GM04503 (cell line): ENCODE results near the gene IL6R.
A peak's percentile ranks its signal among the peaks of the same experiment; 100 is the strongest.
"Not testable (repeated sequence)": the region's sequence is repeated elsewhere in the genome, so short reads cannot be mapped to it uniquely, and the experiment has no call there.

Experiments
- DNase-seq: peaks from one replicate; pipeline ENCODE4 v3.0.0-alpha.2; 2012; ENCODE audit warnings: low read depth

Gene IL6R

GRCh38 chr1:154406886-154407197 lies 1.7 kb downstream of the IL6R start:
- no peak for DNase-seq

- DNase-seq: no peak
Observed at GRCh38 chr1:154407198-154408091, 2.3 kb downstream of the IL6R start.

- no peak for DNase-seq
Observed at GRCh38 chr1:154408174-154408777, 3.1 kb downstream of the IL6R start.

- DNase-seq: no peak
Observed at GRCh38 chr1:154410185-154410827, 5.2 kb downstream of the IL6R start.

- DNase-seq: no peak
Observed at GRCh38 chr1:154411525-154411924, 6.4 kb downstream of the IL6R start.

- no peak for DNase-seq
Observed at GRCh38 chr1:154413177-154413783, 8.1 kb downstream of the IL6R start.

- no peak for DNase-seq
Observed at GRCh38 chr1:154414606-154415005, 9.5 kb downstream of the IL6R start.

GRCh38 chr1:154416471-154417337 lies 11.6 kb downstream of the IL6R start:
- DNase-seq: no peak

GRCh38 chr1:154417338-154417608 lies 12.1 kb downstream of the IL6R start:
- DNase-seq: no peak

GRCh38 chr1:154418062-154418921 lies 13.1 kb downstream of the IL6R start:
- DNase-seq: no peak

GRCh38 chr1:154418923-154419619 lies 13.9 kb downstream of the IL6R start:
- DNase-seq: no peak

- DNase-seq: peak; percentile 77
Observed at GRCh38 chr1:154419620-154420571, 14.8 kb downstream of the IL6R start.

- no peak for DNase-seq
Observed at GRCh38 chr1:154420961-154421924, 16.1 kb downstream of the IL6R start.

- not testable (repeated sequence) for DNase-seq
Observed at GRCh38 chr1:154422049-154422448, 16.9 kb downstream of the IL6R start.

GRCh38 chr1:154422521-154422920 lies 17.4 kb downstream of the IL6R start:
- no peak for DNase-seq

GRCh38 chr1:154423304-154423987 lies 18.3 kb downstream of the IL6R start:
- DNase-seq: no peak

- DNase-seq: no peak
Observed at GRCh38 chr1:154423988-154424326, 18.8 kb downstream of the IL6R start.

- DNase-seq: no peak
Observed at GRCh38 chr1:154425172-154425571, 20.0 kb downstream of the IL6R start.
